HCT116 (cell line): ENCODE data around the gene TAS1R1. TPM values are rescaled to one million over a fixed set of nuclear protein-coding genes. Genes with fewer than 3 reads are reported as not detected.

Experiments
- ATAC-seq: fragments of 200-7000 bp; cut with Tn5 transposase; 2 replicates; pipeline ENCODE4 v1.9.1; 2020; ENCODE audit warnings: mild to moderate bottlenecking, moderate library complexity
- BruUV-seq: library from RNA; stranded (reverse); fragments of 400-500 nt; replicated peaks from 2 replicates; lab custom pipeline; 2021; lab: Mats Ljungman, UMichigan
- CTCF ChIA-PET: fragments of 300-600 bp; sonication (Branson Sonifier 250); formaldehyde crosslinking; loops from one replicate; lab custom pipeline; 2021; ENCODE audit warnings: antibody characterized with exemption; lab: Charles Lee
- POLR2A ChIA-PET: fragments of 300-600, 350-600 bp; sonication (Branson Sonifier 250); formaldehyde crosslinking; loops from one replicate; lab custom pipeline; 2021; ENCODE audit warnings: antibody characterized with exemption; lab: Charles Lee
- RAD21 ChIA-PET, 2 experiments: fragments of 300-600 bp; sonication (Branson Sonifier 250); formaldehyde crosslinking; loops; one replicate each; lab custom pipeline; 2023; ENCODE audit warnings: low total read pairs in 2 of 2; ENCODE audit not compliant: uncharacterized antibody in 2 of 2, unreplicated experiment in 2 of 2, low non-redundant PET in 1 of 2; lab: Charles Lee
- DNase-seq: peaks from one replicate; pipeline ENCODE4 v3.0.0-alpha.2; 2010; ENCODE audit warnings: low read depth, low spot score
- H2AFZ ChIP-seq: fragments of 200-600 bp; shearing (Covaris generic), sonication (generic); 2 replicates; pipeline ENCODE4 v1.6.1; 2017; ENCODE audit warnings: low read depth, mixed run types, mixed read lengths, antibody characterized with exemption, low read length; ENCODE audit not compliant: poor library complexity, severe bottlenecking
- H3K27ac ChIP-seq: 2 replicates; pipeline ENCODE4 v1.5.1; 2012; ENCODE audit warnings: low read depth, low read length
- H3K27me3 ChIP-seq: fragments of 200-600 bp; sonication (generic); 2 replicates; pipeline ENCODE4 v1.6.1; 2016; ENCODE audit warnings: mixed run types, low read length, mixed read lengths; ENCODE audit not compliant: insufficient read depth
- H3K36me3 ChIP-seq, 2 experiments: fragments of 200-500 bp in 1 of 2; fragments of 200-600 bp in 1 of 2; sonication (Bioruptor generic) in 1 of 2; sonication (generic) in 1 of 2; 2 replicates each; pipeline versions ENCODE4 v1.5.1 to v1.6.1; 2014 to 2016; ENCODE audit warnings: low read length in 2 of 2, inconsistent platforms in 1 of 2, mixed read lengths in 1 of 2, mixed run types in 1 of 2; ENCODE audit not compliant: insufficient read depth in 2 of 2, control insufficient read depth in 1 of 2
- H3K4me1 ChIP-seq, 2 experiments: fragments of 200-600 bp in 1 of 2; sonication (generic) in 1 of 2; 2 replicates each; pipeline versions ENCODE4 v1.5.1 to v1.6.1; 2012 to 2017; ENCODE audit warnings: low read length in 2 of 2, inconsistent platforms in 1 of 2, mild to moderate bottlenecking in 1 of 2, mixed read lengths in 1 of 2, mixed run types in 1 of 2, moderate library complexity in 1 of 2; ENCODE audit not compliant: insufficient read depth in 2 of 2, control insufficient read depth in 1 of 2
- H3K4me2 ChIP-seq: fragments of 200-600 bp; sonication (generic); 2 replicates; pipeline ENCODE4 v1.6.1; 2017; ENCODE audit warnings: mixed run types, low read length, mixed read lengths
- H3K4me3 ChIP-seq, 2 experiments: fragments of 200-600 bp in 1 of 2; sonication (generic) in 1 of 2; replicated peaks in 1 of 2; 2 replicates each; pipeline ENCODE4 v1.5.1; 2011 to 2016; ENCODE audit warnings: low read length in 2 of 2, control low read depth in 1 of 2, low read depth in 1 of 2, mild to moderate bottlenecking in 1 of 2, mixed read lengths in 1 of 2, mixed run types in 1 of 2
- H3K79me2 ChIP-seq: fragments of 200-600 bp; sonication (generic); 2 replicates; pipeline ENCODE4 v1.6.1; 2017; ENCODE audit warnings: mild to moderate bottlenecking, mixed run types, low read length, moderate library complexity, mixed read lengths; ENCODE audit not compliant: insufficient read depth
- H3K9ac ChIP-seq: fragments of 200-600 bp; sonication (generic); 2 replicates; pipeline ENCODE4 v1.6.1; 2016; ENCODE audit warnings: low read length, mixed read lengths
- H3K9me2 ChIP-seq: fragments of 200-600 bp; sonication (generic), shearing (Covaris generic); 2 replicates; pipeline ENCODE4 v1.6.1; 2017; ENCODE audit warnings: mixed run types, mild to moderate bottlenecking, moderate library complexity; ENCODE audit not compliant: insufficient read depth
- H3K9me3 ChIP-seq, 2 experiments: fragments of 200-500 bp in 1 of 2; fragments of 200-600 bp in 1 of 2; sonication (Bioruptor generic) in 1 of 2; sonication (generic) in 1 of 2; 2 replicates each; pipeline ENCODE4 v1.6.1; 2014 to 2017; ENCODE audit warnings: low read length in 2 of 2, mixed read lengths in 2 of 2, inconsistent platforms in 1 of 2, low read depth in 1 of 2, mild to moderate bottlenecking in 1 of 2, mixed run types in 1 of 2, moderate library complexity in 1 of 2; ENCODE audit not compliant: control insufficient read depth in 1 of 2, insufficient read depth in 1 of 2
- H4K20me1 ChIP-seq: fragments of 200-600 bp; sonication (generic), shearing (Covaris generic); 2 replicates; pipeline ENCODE4 v1.6.1; 2017; ENCODE audit warnings: mixed run types, mild to moderate bottlenecking, moderate library complexity; ENCODE audit not compliant: insufficient read depth
- ATF3 ChIP-seq: IDR thresholded peaks from 2 replicates; pipeline ENCODE4 v1.6.1; 2012
- CTCF ChIP-seq, 3 experiments: fragments of 200-600 bp in 1 of 3; sonication (generic) in 1 of 3; IDR thresholded peaks in 2 of 3; conservative IDR thresholded peaks in 1 of 3; 2 replicates each; pipeline ENCODE4 v1.5.1; 2012 to 2017; ENCODE audit warnings: low read depth in 2 of 3, low read length in 2 of 3, antibody characterized with exemption in 1 of 3, borderline replicate concordance in 1 of 3, control low read depth in 1 of 3, mild to moderate bottlenecking in 1 of 3, mixed read lengths in 1 of 3, mixed run types in 1 of 3, moderate library complexity in 1 of 3; ENCODE audit not compliant: insufficient read depth in 1 of 3
- EGR1 ChIP-seq: IDR thresholded peaks from 2 replicates; pipeline ENCODE4 v1.6.1; 2012; ENCODE audit warnings: low read depth
- EZH2 ChIP-seq: fragments of 200-600 bp; sonication (generic); IDR thresholded peaks from 2 replicates; pipeline ENCODE4 v1.6.1; 2017; ENCODE audit warnings: antibody characterized with exemption, mixed run types
- EZH2phosphoT487 ChIP-seq: fragments of 200-600 bp; IDR thresholded peaks from 2 replicates; pipeline ENCODE4 v1.6.1; 2018; ENCODE audit warnings: antibody characterized with exemption, borderline replicate concordance
- FOSL1 ChIP-seq: IDR thresholded peaks from 2 replicates; pipeline ENCODE4 v1.6.1; 2012; ENCODE audit warnings: low read depth
- JUND ChIP-seq: IDR thresholded peaks from 2 replicates; pipeline ENCODE4 v1.6.1; 2012
- MAX ChIP-seq: IDR thresholded peaks from 2 replicates; pipeline ENCODE4 v1.6.1; 2012
- SIN3A ChIP-seq: IDR thresholded peaks from 2 replicates; pipeline ENCODE4 v1.6.1; 2012; ENCODE audit warnings: low read depth
- SP1 ChIP-seq: IDR thresholded peaks from 2 replicates; pipeline ENCODE4 v1.6.1; 2012; ENCODE audit warnings: low read depth
- ZBTB33 ChIP-seq: IDR thresholded peaks from 2 replicates; pipeline ENCODE4 v1.6.1; 2011; ENCODE audit warnings: mild to moderate bottlenecking, low read length, moderate library complexity; ENCODE audit not compliant: insufficient replicate concordance; ENCODE audit errors: extremely low read depth
- intact Hi-C: fragments of 100-400 bp; cut with micrococcal nuclease; formaldehyde crosslinking; loops from 2 replicates; pipeline ENCODE4 v1.10.0; 2022
- total RNA-seq: library from RNA; stranded (reverse); gene quantifications from one replicate; pipeline ENCODE4 v1.2.1, GENCODE V29; 2021; ENCODE audit not compliant: unreplicated experiment

The TAS1R1 gene
- total RNA-seq, 1 experiment from 2014 or later: not detected

- no peak overlapping the region for H3K27ac ChIP-seq
- RAD21 ChIA-PET: no interaction called here
- H3K9me2 ChIP-seq: no peaks in the 10 kb centered on the region
- H2AFZ ChIP-seq: no peak overlapping the region
- H3K9ac ChIP-seq: no peak overlapping the region
- BruUV-seq: no TSS peak
- CTCF ChIA-PET: no interaction called here
- H3K4me3 ChIP-seq: no peak overlapping the region
- peaks cover 0 to 2% of the 10 kb centered on the region in 2 experiments; a peak in 1 of 4 replicates for H3K36me3 ChIP-seq
- no peaks in the 10 kb centered on the region for H3K9me3 ChIP-seq
- H3K4me2 ChIP-seq: peak overlapping the region; percentile 84
- POLR2A ChIA-PET: no interaction called here
- H3K4me1 ChIP-seq: peaks cover 14 to 23% of the 10 kb centered on the region in 2 experiments
- ATAC-seq: no peak
- TF ChIP-seq SP1: no peak
- no peaks in the 10 kb centered on the region for H4K20me1 ChIP-seq
- no peak for DNase-seq
- H3K79me2 ChIP-seq: peaks cover 30% of the 10 kb centered on the region
- no peaks in the 10 kb centered on the region for H3K27me3 ChIP-seq
- intact Hi-C loops: no loop called here
These were observed 26.6 kb downstream of the TAS1R1 start for GRCh38 chr1:6581561-6582305.

GRCh38 chr1:6582370-6582769 lies 27.3 kb downstream of the TAS1R1 start:
- Histone ChIP-seq H3K79me2 (peaks cover 30% of the 10 kb centered on the region), H2AFZ (no peak overlapping the region), H3K36me3 (peaks cover 0 to 3% of the 10 kb centered on the region in 2 experiments; a peak in 1 of 4 replicates), H3K27ac (no peak overlapping the region), H3K4me1 (peaks cover 14 to 23% of the 10 kb centered on the region in 2 experiments)
- RAD21 ChIA-PET: no interaction called here
- TF ChIP-seq EGR1 (no peak), CTCF (IDR thresholded peaks at IDR 0.05 in 2 of 3, conservative IDR thresholded peaks at IDR 0.05 in 1 of 3; ENCODE audit: borderline replicate concordance in 1 of 3, insufficient read depth in 1 of 3, low read depth in 2 of 3, low read length in 2 of 3) (no peak), ZBTB33 (no peak), JUND (no peak), EZH2 (no peak), ATF3 (no peak), SIN3A (no peak), EZH2phosphoT487 (no peak), MAX (no peak), FOSL1 (no peak)
- TF ChIP-seq, all 23 proteins: peak for 0
- ChIA-PET POLR2A (no interaction called here), CTCF (no interaction called here)
- Histone ChIP-seq H3K27me3 (no peaks in the 10 kb centered on the region), H4K20me1 (no peaks in the 10 kb centered on the region), H3K4me2 (no peak overlapping the region), H3K4me3 (no peak overlapping the region), H3K9me2 (no peaks in the 10 kb centered on the region), H3K9me3 (no peaks in the 10 kb centered on the region), H3K9ac (no peak overlapping the region)
- DNase-seq (no peak), ATAC-seq (no peak)
- BruUV-seq: no TSS peak
- intact Hi-C loops: no loop called here
